Hepatocyte (in vitro differentiated cells): ENCODE data around the gene ANO1. TPM values are rescaled to one million over a fixed set of nuclear protein-coding genes. Genes with fewer than 3 reads are reported as not detected.

Experiments
- DNase-seq: peaks from one replicate; pipeline ENCODE4 v3.0.0-alpha.2; 2016; ENCODE audit warnings: low spot score
- H2AFZ ChIP-seq: fragments of 200-600 bp; sonication (generic); 2 replicates; pipeline ENCODE4 v1.6.0; 2016; ENCODE audit warnings: antibody characterized with exemption, mild to moderate bottlenecking
- H3K27ac ChIP-seq: fragments of 200-600 bp; sonication (generic); 2 replicates; pipeline ENCODE4 v1.5.1; 2016; ENCODE audit warnings: mild to moderate bottlenecking
- H3K27me3 ChIP-seq: fragments of 200-600 bp; sonication (generic); 2 replicates; pipeline ENCODE4 v1.6.1; 2016
- H3K36me3 ChIP-seq: fragments of 200-600 bp; sonication (generic); replicated peaks from 2 replicates; pipeline ENCODE4 v1.5.1; 2016; ENCODE audit warnings: low read depth; ENCODE audit not compliant: insufficient read depth
- H3K4me1 ChIP-seq: fragments of 200-600 bp; sonication (generic); 2 replicates; pipeline ENCODE4 v1.5.1; 2016; ENCODE audit warnings: mild to moderate bottlenecking, moderate library complexity; ENCODE audit not compliant: insufficient read depth
- H3K4me2 ChIP-seq: fragments of 200-600 bp; sonication (generic); 2 replicates; pipeline ENCODE4 v1.6.0; 2016
- H3K4me3 ChIP-seq: fragments of 200-600 bp; sonication (generic); 2 replicates; pipeline ENCODE4 v1.5.1; 2016; ENCODE audit warnings: mild to moderate bottlenecking
- H3K79me2 ChIP-seq: fragments of 200-600 bp; sonication (generic); 2 replicates; pipeline ENCODE4 v1.6.0; 2017; ENCODE audit warnings: mild to moderate bottlenecking
- H3K9me2 ChIP-seq: fragments of 200-600 bp; sonication (generic); replicated peaks from 2 replicates; pipeline ENCODE4 v1.6.0; 2017; ENCODE audit warnings: mild to moderate bottlenecking; ENCODE audit not compliant: insufficient read depth
- H3K9me3 ChIP-seq: fragments of 200-600 bp; sonication (generic); 2 replicates; pipeline ENCODE4 v1.5.1; 2016; ENCODE audit warnings: low read depth, mild to moderate bottlenecking
- H4K20me1 ChIP-seq: fragments of 200-600 bp; sonication (generic); 2 replicates; pipeline ENCODE4 v1.6.0; 2016; ENCODE audit warnings: mild to moderate bottlenecking; ENCODE audit not compliant: insufficient read depth, poor library complexity, severe bottlenecking
- EZH2 ChIP-seq: fragments of 200-600 bp; sonication (generic); IDR thresholded peaks from 2 replicates; pipeline ENCODE4 v1.6.1; 2016; ENCODE audit warnings: antibody characterized with exemption, mild to moderate bottlenecking, borderline replicate concordance
- EZH2phosphoT487 ChIP-seq: fragments of 200-600 bp; sonication (generic); IDR thresholded peaks from one replicate; pipeline ENCODE4 v1.6.1; 2018; ENCODE audit warnings: antibody characterized with exemption, mild to moderate bottlenecking, low read depth, moderate library complexity; ENCODE audit not compliant: unreplicated experiment, severe bottlenecking
- WGBS: methylation state at CpG from one replicate; pipeline ENCODE4 v1.1.6; 2016; ENCODE audit warnings: low lambda C conversion rate; ENCODE audit errors: missing lambda C conversion rate; 5-methylcytosine and 5-hydroxymethylcytosine counted together
- polyA plus RNA-seq: library from polyadenylated mRNA; unstranded; fragments of >200 nt; fragmentation: Nextera tagmentation; extraction: Ambion mirVana; gene quantifications from 2 replicates; pipeline ENCODE4 v1.2.1, GENCODE V29; 2016
- total RNA-seq: library from RNA; depleted of rRNA; stranded (reverse); fragments of >200 nt; gene quantifications from 2 replicates; pipeline ENCODE4 v1.2.3, GENCODE V29; 2014
- TF ChIP-seq, protein P1 (sequence below): fragments of 200-600 bp; sonication (generic); IDR thresholded peaks from 2 replicates; pipeline ENCODE4 v1.5.1; 2016; ENCODE audit warnings: antibody characterized with exemption, mild to moderate bottlenecking; ENCODE audit not compliant: poor library complexity

ANO1 gene
- total and polyA plus RNA-seq, 2 experiments from 2014 or later = 6.2 to 12.1 TPM

GRCh38 chr11:70191495-70192140 lies 113.5 kb downstream of the ANO1 start:
- Histone ChIP-seq H3K9me3 (no peaks in the 10 kb centered on the region), H4K20me1 (no peaks in the 10 kb centered on the region), H3K27ac (no peak overlapping the region), H3K27me3 (no peaks in the 10 kb centered on the region), H3K36me3 (no peaks in the 10 kb centered on the region), H3K4me3 (no peak overlapping the region), H2AFZ (no peak overlapping the region), H3K4me2 (no peak overlapping the region), H3K79me2 (no peaks in the 10 kb centered on the region), H3K9me2 (no peaks in the 10 kb centered on the region), H3K4me1 (no peaks in the 10 kb centered on the region)
- 16% methylated on average over 22 of the region's 22 CpGs for WGBS
- TF ChIP-seq EZH2 (no peak), EZH2phosphoT487 (no peak)
- TF ChIP-seq, protein P1, sequence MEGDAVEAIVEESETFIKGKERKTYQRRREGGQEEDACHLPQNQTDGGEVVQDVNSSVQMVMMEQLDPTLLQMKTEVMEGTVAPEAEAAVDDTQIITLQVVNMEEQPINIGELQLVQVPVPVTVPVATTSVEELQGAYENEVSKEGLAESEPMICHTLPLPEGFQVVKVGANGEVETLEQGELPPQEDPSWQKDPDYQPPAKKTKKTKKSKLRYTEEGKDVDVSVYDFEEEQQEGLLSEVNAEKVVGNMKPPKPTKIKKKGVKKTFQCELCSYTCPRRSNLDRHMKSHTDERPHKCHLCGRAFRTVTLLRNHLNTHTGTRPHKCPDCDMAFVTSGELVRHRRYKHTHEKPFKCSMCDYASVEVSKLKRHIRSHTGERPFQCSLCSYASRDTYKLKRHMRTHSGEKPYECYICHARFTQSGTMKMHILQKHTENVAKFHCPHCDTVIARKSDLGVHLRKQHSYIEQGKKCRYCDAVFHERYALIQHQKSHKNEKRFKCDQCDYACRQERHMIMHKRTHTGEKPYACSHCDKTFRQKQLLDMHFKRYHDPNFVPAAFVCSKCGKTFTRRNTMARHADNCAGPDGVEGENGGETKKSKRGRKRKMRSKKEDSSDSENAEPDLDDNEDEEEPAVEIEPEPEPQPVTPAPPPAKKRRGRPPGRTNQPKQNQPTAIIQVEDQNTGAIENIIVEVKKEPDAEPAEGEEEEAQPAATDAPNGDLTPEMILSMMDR = peak; percentile 89
- peak; percentile 90 for DNase-seq

DNA sequence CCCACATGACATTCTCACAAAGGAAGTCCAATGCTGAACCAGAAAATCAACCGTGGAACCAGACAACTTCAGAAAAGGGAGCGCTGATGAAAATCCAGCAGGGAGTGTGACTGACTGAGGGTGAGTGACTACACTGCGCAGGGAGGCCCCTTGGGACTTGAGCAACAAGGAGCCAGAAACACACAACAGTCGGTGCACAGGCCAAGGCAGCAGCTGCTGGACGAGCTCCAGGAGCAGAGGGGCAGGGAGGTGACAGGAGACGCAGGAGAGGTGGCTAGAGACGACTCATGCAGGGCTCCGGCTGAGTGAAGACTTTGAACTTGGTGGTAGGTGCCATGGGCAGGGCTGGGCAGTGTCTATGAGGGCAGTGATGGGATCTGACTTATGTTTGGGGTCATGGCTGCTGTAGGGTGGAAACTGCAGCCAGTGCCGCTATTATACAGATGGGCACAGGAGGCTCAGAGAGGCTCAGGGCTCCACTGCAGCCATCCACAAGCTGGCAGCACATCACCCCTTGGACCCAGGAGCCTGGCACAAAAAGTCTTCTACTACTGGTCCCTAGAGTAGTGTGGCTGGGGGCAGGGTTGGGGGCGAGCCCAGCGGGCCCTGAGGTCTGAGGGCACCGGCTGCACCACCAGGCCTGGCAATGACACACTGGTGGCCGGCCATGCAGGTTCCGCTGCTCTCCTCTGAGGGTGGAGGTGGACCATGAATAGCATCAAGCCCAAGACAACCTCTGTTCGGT lies 114.7 kb downstream of the ANO1 start:
- Histone ChIP-seq H4K20me1 (no peaks in the 10 kb centered on the region), H3K4me1 (no peaks in the 10 kb centered on the region), H3K4me2 (no peak overlapping the region), H3K27me3 (no peaks in the 10 kb centered on the region), H3K27ac (no peak overlapping the region), H3K9me3 (no peaks in the 10 kb centered on the region), H2AFZ (no peak overlapping the region), H3K79me2 (no peaks in the 10 kb centered on the region), H3K4me3 (no peak overlapping the region), H3K9me2 (no peaks in the 10 kb centered on the region), H3K36me3 (no peaks in the 10 kb centered on the region)
- TF ChIP-seq, protein P1 = no peak
- no peak for TF ChIP-seq EZH2
- no peak for TF ChIP-seq EZH2phosphoT487
- DNase-seq = no peak
- 80% methylated on average over 15 of the region's 15 CpGs for WGBS

- DNase-seq = no peak
- no peaks in the 10 kb centered on the region for H3K4me1 ChIP-seq
- no peaks in the 10 kb centered on the region for H3K79me2 ChIP-seq
- no peak overlapping the region for H2AFZ ChIP-seq
- H3K4me3 ChIP-seq = no peak overlapping the region
- 86% methylated on average over 7 of the region's 7 CpGs for WGBS
- H3K27ac ChIP-seq = no peak overlapping the region
- no peaks in the 10 kb centered on the region for H3K9me2 ChIP-seq
- TF ChIP-seq, protein P1 = no peak
- TF ChIP-seq EZH2 (no peak), EZH2phosphoT487 (no peak)
- no peaks in the 10 kb centered on the region for H4K20me1 ChIP-seq
- no peaks in the 10 kb centered on the region for H3K9me3 ChIP-seq
- no peaks in the 10 kb centered on the region for H3K36me3 ChIP-seq
- no peak overlapping the region for H3K4me2 ChIP-seq
- no peaks in the 10 kb centered on the region for H3K27me3 ChIP-seq
Observed at GRCh38 chr11:70193411-70194292, 115.5 kb downstream of the ANO1 start.
